ENCODE results near the gene PPTC7. TPM values are rescaled to one million over a fixed set of nuclear protein-coding genes. Genes with fewer than 3 reads are reported as not detected.
"Not testable (repeated sequence)": the region's sequence is repeated elsewhere in the genome, so short reads cannot be mapped to it uniquely, and the experiment has no call there.

The PPTC7 gene
- total and polyA plus RNA-seq, 2 experiments from 2014 or later = 8.1 to 11.8 TPM

GRCh38 chr12:110560048-110560447, 23.1 kb downstream of the PPTC7 start:
- Histone ChIP-seq H3K9me2 (replicated peaks; ENCODE audit: insufficient read depth) (no peaks in the 10 kb centered on the region), H3K27me3 (no peaks in the 10 kb centered on the region), H3K9me3 (ENCODE audit: low read depth) (no peaks in the 10 kb centered on the region), H3K27ac (no peak overlapping the region), H2AFZ (no peak overlapping the region), H3K36me3 (replicated peaks; ENCODE audit: insufficient read depth, low read depth) (no peaks in the 10 kb centered on the region), H4K20me1 (ENCODE audit: insufficient read depth, poor library complexity, severe bottlenecking) (peaks cover 23% of the 10 kb centered on the region), H3K4me2 (no peak overlapping the region), H3K4me1 (ENCODE audit: insufficient read depth) (peaks cover 12% of the 10 kb centered on the region), H3K79me2 (peaks cover 100% of the 10 kb centered on the region), H3K4me3 (no peak overlapping the region)
- DNase-seq (ENCODE audit: low spot score) = no peak
- TF ChIP-seq EZH2 (IDR thresholded peaks at IDR 0.05; ENCODE audit: borderline replicate concordance) = no peak
- no peak for TF ChIP-seq EZH2phosphoT487 (IDR thresholded peaks at IDR 0.05; ENCODE audit: low read depth, severe bottlenecking, unreplicated experiment)
- TF ChIP-seq CTCF (IDR thresholded peaks at IDR 0.05; ENCODE audit: poor library complexity) = no peak
- WGBS (ENCODE audit: low lambda C conversion rate, missing lambda C conversion rate) = 98% methylated on average over 5 of the region's 5 CpGs

- Histone ChIP-seq H4K20me1 (ENCODE audit: insufficient read depth, poor library complexity, severe bottlenecking) (peaks cover 30% of the 10 kb centered on the region), H3K79me2 (peaks cover 100% of the 10 kb centered on the region)
- 94% methylated on average over 2 of the region's 2 CpGs for WGBS (ENCODE audit: low lambda C conversion rate, missing lambda C conversion rate)
- not testable (repeated sequence) for H3K4me3 ChIP-seq; H3K9me3 ChIP-seq (ENCODE audit: low read depth); H2AFZ ChIP-seq; H3K4me1 ChIP-seq (ENCODE audit: insufficient read depth); H3K27ac ChIP-seq; H3K4me2 ChIP-seq; DNase-seq (ENCODE audit: low spot score); H3K27me3 ChIP-seq; H3K36me3 ChIP-seq (replicated peaks; ENCODE audit: insufficient read depth, low read depth); H3K9me2 ChIP-seq (replicated peaks; ENCODE audit: insufficient read depth)
These were observed 24.2 kb downstream of the PPTC7 start for GRCh38 chr12:110558945-110559344.

- no peaks in the 10 kb centered on the region for H3K9me3 ChIP-seq (ENCODE audit: low read depth)
- no peak for TF ChIP-seq EZH2phosphoT487 (IDR thresholded peaks at IDR 0.05; ENCODE audit: low read depth, severe bottlenecking, unreplicated experiment)
- TF ChIP-seq CTCF (IDR thresholded peaks at IDR 0.05; ENCODE audit: poor library complexity) = no peak
- TF ChIP-seq EZH2 (IDR thresholded peaks at IDR 0.05; ENCODE audit: borderline replicate concordance) = no peak
- H3K4me2 ChIP-seq = no peak overlapping the region
- no peak overlapping the region for H3K27ac ChIP-seq
- H2AFZ ChIP-seq = no peak overlapping the region
- DNase-seq (ENCODE audit: low spot score) = no peak
- peaks cover 32% of the 10 kb centered on the region for H4K20me1 ChIP-seq (ENCODE audit: insufficient read depth, poor library complexity, severe bottlenecking)
- no peaks in the 10 kb centered on the region for H3K36me3 ChIP-seq (replicated peaks; ENCODE audit: insufficient read depth, low read depth)
- no peak overlapping the region for H3K4me3 ChIP-seq
- 95% methylated on average over 3 of the region's 3 CpGs for WGBS (ENCODE audit: low lambda C conversion rate, missing lambda C conversion rate)
- H3K9me2 ChIP-seq (replicated peaks; ENCODE audit: insufficient read depth) = no peaks in the 10 kb centered on the region
- peaks cover 100% of the 10 kb centered on the region for H3K79me2 ChIP-seq
- no peaks in the 10 kb centered on the region for H3K27me3 ChIP-seq
- H3K4me1 ChIP-seq (ENCODE audit: insufficient read depth) = no peaks in the 10 kb centered on the region
These were observed 25.8 kb downstream of the PPTC7 start for GRCh38 chr12:110557300-110557699.

- Histone ChIP-seq H3K4me1 (ENCODE audit: insufficient read depth) (no peaks in the 10 kb centered on the region), H3K27me3 (no peaks in the 10 kb centered on the region), H4K20me1 (ENCODE audit: insufficient read depth, poor library complexity, severe bottlenecking) (peaks cover 32% of the 10 kb centered on the region), H3K4me2 (no peak overlapping the region), H3K4me3 (no peak overlapping the region), H3K79me2 (peaks cover 98% of the 10 kb centered on the region), H2AFZ (no peak overlapping the region), H3K27ac (no peak overlapping the region), H3K9me2 (replicated peaks; ENCODE audit: insufficient read depth) (no peaks in the 10 kb centered on the region), H3K36me3 (replicated peaks; ENCODE audit: insufficient read depth, low read depth) (no peaks in the 10 kb centered on the region), H3K9me3 (ENCODE audit: low read depth) (no peaks in the 10 kb centered on the region)
- no peak for TF ChIP-seq EZH2 (IDR thresholded peaks at IDR 0.05; ENCODE audit: borderline replicate concordance)
- no peak for TF ChIP-seq EZH2phosphoT487 (IDR thresholded peaks at IDR 0.05; ENCODE audit: low read depth, severe bottlenecking, unreplicated experiment)
- TF ChIP-seq CTCF (IDR thresholded peaks at IDR 0.05; ENCODE audit: poor library complexity) = no peak
- 92% methylated on average over 10 of the region's 10 CpGs for WGBS (ENCODE audit: low lambda C conversion rate, missing lambda C conversion rate)
- no peak for DNase-seq (ENCODE audit: low spot score)
These were observed 26.4 kb downstream of the PPTC7 start for GRCh38 chr12:110556705-110557104.

All from hepatocyte (in vitro differentiated cells).